IPS-20b (cell line): ENCODE measurements around the gene CENPT.
A peak's percentile ranks its signal among the peaks of the same experiment; 100 is the strongest.

ENCODE experiments used
- H3K27ac ChIP-seq: one replicate; pipeline ENCODE4 v1.5.1; 2013; ENCODE audit warnings: low read length
- H3K27me3 ChIP-seq: 2 replicates; pipeline ENCODE4 v1.6.1; 2013; ENCODE audit warnings: mild to moderate bottlenecking, low read length, inconsistent platforms; ENCODE audit not compliant: insufficient read depth
- H3K36me3 ChIP-seq: 2 replicates; pipeline ENCODE4 v1.6.1; 2013; ENCODE audit warnings: low read depth, mild to moderate bottlenecking, inconsistent platforms, low read length, moderate library complexity; ENCODE audit not compliant: insufficient read depth
- H3K4me1 ChIP-seq: 2 replicates; pipeline ENCODE4 v1.6.1; 2013; ENCODE audit warnings: mild to moderate bottlenecking, control low read depth, inconsistent platforms, low read length, moderate library complexity; ENCODE audit not compliant: insufficient read depth
- H3K4me3 ChIP-seq: 2 replicates; pipeline ENCODE4 v1.5.1; 2013; ENCODE audit warnings: mild to moderate bottlenecking, low read length, inconsistent platforms
- H3K9ac ChIP-seq: 2 replicates; pipeline ENCODE4 v1.6.1; 2013; ENCODE audit warnings: low read depth, mild to moderate bottlenecking, inconsistent platforms, low read length, moderate library complexity
- H3K9me3 ChIP-seq: 2 replicates; pipeline ENCODE4 v1.6.1; 2013; ENCODE audit warnings: mild to moderate bottlenecking, low read depth, low read length, inconsistent platforms; ENCODE audit not compliant: insufficient read depth

The CENPT gene

GRCh38 chr16:67822511-67822910 is 25.0 kb downstream of the CENPT start:
- Histone ChIP-seq H3K9ac (no peak overlapping the region), H3K36me3 (peaks cover 15% of the 10 kb centered on the region), H3K27ac (no peak overlapping the region), H3K9me3 (no peaks in the 10 kb centered on the region), H3K4me1 (no peaks in the 10 kb centered on the region), H3K27me3 (no peaks in the 10 kb centered on the region), H3K4me3 (no peak overlapping the region)

DNA sequence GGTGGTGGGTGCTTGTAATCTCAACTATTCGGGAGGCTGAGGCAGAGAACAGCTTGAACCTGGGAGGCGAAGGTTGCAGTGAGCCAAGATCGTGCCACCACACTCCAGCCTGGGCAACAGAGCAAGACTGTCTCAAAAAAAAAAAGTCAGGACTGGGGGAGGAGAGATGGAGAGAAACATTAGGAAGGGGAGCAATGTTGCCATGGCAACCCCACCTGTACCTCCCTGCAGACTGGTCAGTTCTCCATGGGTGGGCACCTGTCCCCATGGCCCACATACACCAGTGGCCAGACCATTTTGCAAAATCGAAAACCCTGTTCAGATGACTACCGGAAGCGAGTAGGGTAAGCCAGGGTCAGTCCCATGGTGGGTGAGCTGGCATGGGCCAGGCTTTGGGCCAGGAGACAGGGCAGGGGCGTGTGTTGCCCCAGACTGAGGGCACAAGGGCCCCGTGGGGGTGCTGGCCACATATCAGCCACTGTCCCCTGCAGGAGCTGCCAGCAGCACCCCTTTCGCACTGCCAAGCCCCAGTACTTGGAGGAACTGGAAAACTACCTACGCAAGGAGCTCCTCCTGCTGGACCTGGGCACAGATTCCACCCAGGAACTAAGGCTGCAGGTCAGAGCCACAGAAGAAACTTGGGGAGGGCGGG is 26.8 kb downstream of the CENPT start:
- H3K4me3 ChIP-seq = no peak overlapping the region
- no peaks in the 10 kb centered on the region for H3K27me3 ChIP-seq
- H3K9ac ChIP-seq = no peak overlapping the region
- H3K36me3 ChIP-seq = no peaks in the 10 kb centered on the region
- H3K4me1 ChIP-seq = no peaks in the 10 kb centered on the region
- H3K9me3 ChIP-seq = no peaks in the 10 kb centered on the region
- H3K27ac ChIP-seq = no peak overlapping the region

DNA sequence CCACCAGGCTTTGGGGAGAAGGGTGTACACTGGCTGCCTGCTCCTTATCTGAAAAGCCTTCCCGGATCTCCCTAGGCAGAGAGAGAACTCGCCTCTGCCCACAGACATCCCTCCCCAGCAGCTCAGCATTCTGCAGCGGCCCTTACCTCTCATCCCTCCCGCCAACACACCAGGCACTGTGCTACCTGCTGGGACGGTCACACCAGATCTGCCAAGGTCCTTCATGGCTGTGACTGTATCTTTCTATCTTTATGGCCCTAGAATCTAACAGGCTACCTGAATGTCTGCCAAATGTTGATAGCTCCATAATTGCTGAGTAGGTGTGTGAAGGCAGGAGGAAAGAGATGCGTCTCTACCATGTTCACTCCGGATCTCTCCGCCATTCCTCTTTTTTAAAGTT is 32.9 kb downstream of the CENPT start:
- H3K36me3 ChIP-seq = no peaks in the 10 kb centered on the region
- H3K4me1 ChIP-seq = no peaks in the 10 kb centered on the region
- H3K27me3 ChIP-seq = no peaks in the 10 kb centered on the region
- H3K9ac ChIP-seq = no peak overlapping the region
- H3K9me3 ChIP-seq = no peaks in the 10 kb centered on the region
- H3K4me3 ChIP-seq = no peak overlapping the region
- no peak overlapping the region for H3K27ac ChIP-seq

GRCh38 chr16:67811899-67812298 is 35.6 kb downstream of the CENPT start:
- Histone ChIP-seq H3K9ac (no peak overlapping the region), H3K4me1 (0 out of 2 replicates have a peak, but pooled peaks cover 4% of the 10 kb centered on the region), H3K4me3 (no peak overlapping the region), H3K36me3 (no peaks in the 10 kb centered on the region), H3K9me3 (no peaks in the 10 kb centered on the region), H3K27me3 (no peaks in the 10 kb centered on the region), H3K27ac (no peak overlapping the region)

DNA sequence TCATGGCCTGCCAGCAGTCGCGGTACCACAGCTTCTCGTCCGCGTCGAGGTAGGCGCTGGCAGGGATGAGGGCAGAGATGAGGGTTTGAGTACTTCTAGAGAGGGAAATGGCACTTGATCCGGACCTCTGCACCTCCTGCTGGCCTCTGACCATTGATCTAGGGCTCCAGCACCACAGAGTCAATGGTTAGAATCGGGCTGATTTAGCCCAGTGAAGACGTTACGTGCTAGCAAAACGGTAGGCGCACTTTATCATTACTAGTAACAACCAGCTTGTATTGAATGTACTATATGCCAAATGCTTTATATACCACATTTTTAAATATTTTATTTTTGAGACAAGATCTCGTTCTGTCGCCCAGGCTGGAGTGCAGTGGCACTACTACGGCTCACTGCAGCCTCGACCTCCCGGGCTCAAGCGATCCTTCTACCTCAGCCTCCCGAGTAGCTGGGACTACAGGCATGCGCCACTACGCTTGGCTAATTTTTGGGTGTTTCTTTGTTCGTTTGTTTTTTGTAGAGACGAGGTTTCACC is 40.3 kb downstream of the CENPT start:
- 0 out of 2 replicates have a peak, but pooled peaks cover 4% of the 10 kb centered on the region for H3K4me1 ChIP-seq
- peaks cover 14% of the 10 kb centered on the region for H3K36me3 ChIP-seq
- no peaks in the 10 kb centered on the region for H3K9me3 ChIP-seq
- H3K27me3 ChIP-seq = no peaks in the 10 kb centered on the region
- peak overlapping the region; percentile 50; the same call in 1 of the 2 replicates for H3K9ac ChIP-seq
- H3K4me3 ChIP-seq = peak overlapping the region; percentile 97
- H3K27ac ChIP-seq = no peak overlapping the region

DNA sequence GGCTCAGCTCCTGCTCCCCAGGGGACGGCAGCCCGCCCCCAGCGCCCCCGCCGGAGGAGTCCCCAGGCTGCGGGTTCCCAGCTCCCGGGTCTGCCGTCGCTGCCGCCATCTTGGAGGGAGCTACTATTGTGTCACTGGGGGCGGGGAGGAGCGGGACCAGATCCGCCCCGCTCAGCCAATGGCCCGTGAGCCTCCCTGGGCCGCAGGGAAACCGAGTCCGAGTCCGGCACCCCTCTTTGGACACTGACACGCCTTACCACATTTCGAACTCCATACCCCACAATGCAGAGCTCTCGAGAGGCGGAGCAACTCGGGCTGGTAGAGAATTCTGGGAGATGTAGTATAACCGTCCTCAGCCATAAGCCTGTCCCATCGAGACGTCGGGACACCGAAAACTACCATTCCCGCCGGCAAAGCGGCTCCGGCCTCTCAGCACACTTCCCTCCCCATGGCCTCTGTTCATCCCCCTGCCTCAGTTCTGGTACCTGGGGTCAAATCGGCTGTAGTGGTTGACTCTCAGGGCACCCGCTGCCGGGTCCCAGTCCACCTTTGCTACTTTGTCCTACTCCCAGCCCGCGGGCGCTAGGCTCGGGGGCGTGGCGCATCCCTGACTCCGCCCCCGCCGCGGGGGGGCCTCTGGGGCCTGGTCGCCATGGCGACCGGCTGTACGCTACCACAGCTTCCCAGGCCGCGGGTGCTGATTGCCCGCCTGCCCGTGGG is 40.9 kb downstream of the CENPT start, which contains the start of the genes RANBP10 and TSNAXIP1:
RANBP10 (minus strand) TSS at position 133 of the 720 bp plus-strand sequence; CDS start at position 109, 24 bp downstream.
TSNAXIP1 (plus strand) TSS at position 462 of the 720 bp plus-strand sequence. CDS start 261 bp downstream, outside the sequence.
- H3K9me3 ChIP-seq = no peaks in the 10 kb centered on the region
- 0 out of 2 replicates have a peak, but pooled peaks cover 4% of the 10 kb centered on the region for H3K4me1 ChIP-seq
- peaks cover 20% of the 10 kb centered on the region for H3K36me3 ChIP-seq
- peak within 1 kb of the TSS; percentile 93 for H3K9ac ChIP-seq
- no peaks in the 10 kb centered on the region for H3K27me3 ChIP-seq
- no peak within 1 kb of the TSS for H3K27ac ChIP-seq
- peak within 1 kb of the TSS; percentile 97 for H3K4me3 ChIP-seq

DNA sequence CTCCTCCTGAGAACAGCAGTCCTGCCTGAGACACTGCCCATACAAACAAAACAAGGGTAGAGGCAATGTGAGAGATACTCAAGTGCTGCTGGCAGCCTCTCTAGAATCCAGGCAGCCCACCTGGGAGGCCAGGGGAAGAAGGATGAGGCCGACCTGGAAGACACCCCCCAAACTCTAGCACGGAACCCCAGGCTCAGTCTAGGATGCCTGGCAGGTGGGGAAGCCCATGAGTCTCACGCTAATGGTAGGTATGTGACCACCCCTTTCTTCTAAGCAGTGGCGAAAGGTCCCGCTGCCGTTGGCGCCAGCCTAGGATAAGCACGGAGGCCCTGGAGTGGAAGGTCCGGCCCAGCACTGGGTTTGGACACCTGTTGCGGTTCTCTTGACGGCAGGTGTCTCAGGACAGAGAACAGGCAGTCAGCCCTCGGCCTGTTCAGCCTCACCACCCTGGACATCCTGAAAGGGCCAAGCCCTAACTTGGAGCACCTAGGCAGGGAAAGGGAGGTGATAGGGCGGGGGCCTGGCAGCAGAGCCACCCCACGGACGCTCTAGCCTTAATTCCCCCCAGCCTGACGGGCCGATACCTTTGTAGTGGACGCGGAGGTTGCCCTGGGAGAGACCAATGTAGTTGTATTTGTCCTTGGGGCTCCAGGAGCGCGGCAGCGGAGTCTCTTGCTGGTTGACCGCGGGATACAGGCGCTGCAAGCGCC is 41.6 kb downstream of the CENPT start:
- Histone ChIP-seq H3K4me1 (0 out of 2 replicates have a peak, but pooled peaks cover 4% of the 10 kb centered on the region), H3K9me3 (no peaks in the 10 kb centered on the region), H3K9ac (peak overlapping the region; percentile 93), H3K27ac (no peak overlapping the region), H3K4me3 (peak overlapping the region; percentile 97), H3K27me3 (no peaks in the 10 kb centered on the region), H3K36me3 (peaks cover 27% of the 10 kb centered on the region)

- no peaks in the 10 kb centered on the region for H3K9me3 ChIP-seq
- H3K4me1 ChIP-seq = 0 out of 2 replicates have a peak, but pooled peaks cover 4% of the 10 kb centered on the region
- H3K4me3 ChIP-seq = peak overlapping the region; percentile 97
- H3K9ac ChIP-seq = peak overlapping the region; percentile 93; the same call in 1 of the 2 replicates
- H3K36me3 ChIP-seq = peaks cover 31% of the 10 kb centered on the region
- H3K27ac ChIP-seq = no peak overlapping the region
- H3K27me3 ChIP-seq = no peaks in the 10 kb centered on the region
Measured at GRCh38 chr16:67804853-67805542, 42.5 kb downstream of the CENPT start.

DNA sequence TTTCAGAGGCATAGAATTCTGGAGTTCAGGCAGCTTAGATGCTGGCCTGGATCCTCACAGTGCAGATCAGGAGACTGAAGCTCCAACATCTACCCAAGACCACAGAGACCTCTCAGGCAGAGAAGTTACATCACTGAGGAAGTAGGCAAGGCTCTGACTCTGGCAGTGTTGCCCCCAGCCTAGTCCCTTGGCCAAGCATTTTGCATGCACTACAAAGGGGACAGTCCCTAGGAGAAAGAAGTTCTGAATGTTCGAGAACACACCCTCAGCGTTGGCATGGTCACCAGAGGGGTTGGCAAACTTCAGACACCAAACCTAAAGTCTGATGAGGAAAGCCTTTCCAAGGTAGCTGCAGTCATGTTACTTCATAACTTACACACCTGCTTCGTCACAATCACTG is 43.6 kb downstream of the CENPT start:
- 0 out of 2 replicates have a peak, but pooled peaks cover 4% of the 10 kb centered on the region for H3K4me1 ChIP-seq
- no peaks in the 10 kb centered on the region for H3K27me3 ChIP-seq
- H3K27ac ChIP-seq = no peak overlapping the region
- H3K4me3 ChIP-seq = no peak overlapping the region
- no peaks in the 10 kb centered on the region for H3K9me3 ChIP-seq
- peaks cover 35% of the 10 kb centered on the region for H3K36me3 ChIP-seq
- no peak overlapping the region for H3K9ac ChIP-seq

DNA sequence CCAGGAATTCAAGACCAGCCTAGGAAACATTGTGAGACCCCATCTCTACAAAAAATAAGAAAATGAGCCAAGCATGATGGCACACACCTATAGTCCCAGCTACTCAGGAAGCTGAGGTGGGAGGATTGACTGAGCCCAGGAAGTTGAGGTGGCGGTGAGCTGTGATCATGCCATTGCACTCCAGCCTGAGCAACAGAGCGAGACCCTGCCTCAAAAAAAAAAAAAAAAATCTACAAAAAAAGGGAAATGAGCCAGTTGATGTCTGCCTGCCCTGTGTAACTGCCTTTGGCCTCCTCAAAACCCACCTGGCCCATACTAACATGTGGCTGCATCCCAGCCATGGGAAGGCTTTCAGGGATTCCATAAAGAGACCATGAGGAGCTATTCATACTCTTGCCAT is 45.6 kb downstream of the CENPT start:
- Histone ChIP-seq H3K4me3 (no peak overlapping the region), H3K4me1 (no peaks in the 10 kb centered on the region), H3K36me3 (peaks cover 35% of the 10 kb centered on the region)

DNA sequence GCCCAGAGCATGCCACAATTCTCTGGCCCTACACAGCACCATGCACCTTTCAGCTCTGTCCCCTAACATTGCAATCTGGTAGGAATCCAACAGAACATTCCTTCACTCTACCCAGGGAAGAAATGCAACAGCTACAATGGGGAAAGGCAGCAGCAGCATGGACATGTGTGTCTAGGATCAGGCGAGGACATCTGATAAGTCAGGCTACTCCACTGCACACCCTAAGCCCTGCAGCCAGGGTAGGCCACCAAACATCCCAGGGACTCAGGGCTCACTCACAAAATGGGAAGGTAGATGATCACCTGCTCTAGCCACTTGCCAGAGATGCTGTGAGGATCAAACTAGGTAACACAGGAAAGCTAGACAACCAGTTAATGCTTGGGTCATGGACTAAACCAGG is 46.3 kb downstream of the CENPT start:
- Histone ChIP-seq H3K36me3 (peaks cover 35% of the 10 kb centered on the region), H3K9ac (no peak overlapping the region), H3K4me3 (no peak overlapping the region), H3K4me1 (no peaks in the 10 kb centered on the region), H3K27ac (no peak overlapping the region), H3K27me3 (no peaks in the 10 kb centered on the region), H3K9me3 (no peaks in the 10 kb centered on the region)

More for the DNA sequence above, 45.6 kb downstream of the CENPT start:
- Histone ChIP-seq H3K9me3 (no peaks in the 10 kb centered on the region), H3K27me3 (no peaks in the 10 kb centered on the region), H3K9ac (no peak overlapping the region), H3K27ac (no peak overlapping the region)
